IPS DF 6.9 (cell line): Measurements from ENCODE around the gene GABRG3.
"Not testable (repeated sequence)": the region's sequence is repeated elsewhere in the genome, so short reads cannot be mapped to it uniquely, and the experiment has no call there.

Experiments
- DNase-seq: peaks from one replicate; pipeline ENCODE4 v3.0.0-alpha.2; 2013; ENCODE audit warnings: low read depth, low spot score
- H3K27ac ChIP-seq: one replicate; pipeline ENCODE4 v1.5.1; 2013; ENCODE audit warnings: low read length, control low read depth
- H3K27me3 ChIP-seq: 2 replicates; pipeline ENCODE4 v1.6.1; 2013; ENCODE audit warnings: mild to moderate bottlenecking, low read length; ENCODE audit not compliant: control insufficient read depth, insufficient read depth
- H3K36me3 ChIP-seq: 2 replicates; pipeline ENCODE4 v1.6.1; 2013; ENCODE audit warnings: low read length; ENCODE audit not compliant: control insufficient read depth, insufficient read depth
- H3K4me1 ChIP-seq: 2 replicates; pipeline ENCODE4 v1.6.1; 2013; ENCODE audit warnings: low read length; ENCODE audit not compliant: control insufficient read depth, insufficient read depth
- H3K4me3 ChIP-seq: 2 replicates; pipeline ENCODE4 v1.5.1; 2013; ENCODE audit warnings: mild to moderate bottlenecking, low read length
- H3K9me3 ChIP-seq: 2 replicates; pipeline ENCODE4 v1.6.1; 2013; ENCODE audit warnings: low read length, inconsistent platforms; ENCODE audit not compliant: control insufficient read depth, insufficient read depth
- WGBS: extraction: QIAGEN DNeasy Blood & Tissue Kit; methylation state at CpG from one replicate; pipeline ENCODE4 v1.1.7; 2013; ENCODE audit warnings: mixed read lengths, missing lambda C conversion rate; ENCODE audit not compliant: insufficient read length, insufficient coverage; 5-methylcytosine and 5-hydroxymethylcytosine counted together

Gene GABRG3

GRCh38 chr15:26983822-26984221 is 12.8 kb downstream of the GABRG3 start:
- Histone ChIP-seq H3K4me1 (no peaks in the 10 kb centered on the region), H3K4me3 (no peak overlapping the region), H3K27me3 (no peaks in the 10 kb centered on the region), H3K9me3 (no peaks in the 10 kb centered on the region), H3K27ac (no peak overlapping the region), H3K36me3 (no peaks in the 10 kb centered on the region)
- no peak for DNase-seq
- WGBS, result no CpG with 5 or more reads among the region's 8 CpGs

- no peak overlapping the region for H3K27ac ChIP-seq
- H3K9me3 ChIP-seq, result no peaks in the 10 kb centered on the region
- no peak for DNase-seq
- no peaks in the 10 kb centered on the region for H3K36me3 ChIP-seq
- no peak overlapping the region for H3K4me3 ChIP-seq
- no CpG with 5 or more reads among the region's 4 CpGs for WGBS
- H3K27me3 ChIP-seq, result no peaks in the 10 kb centered on the region
- H3K4me1 ChIP-seq, result no peaks in the 10 kb centered on the region
Observed at GRCh38 chr15:26985050-26985449, 14.1 kb downstream of the GABRG3 start.

DNA sequence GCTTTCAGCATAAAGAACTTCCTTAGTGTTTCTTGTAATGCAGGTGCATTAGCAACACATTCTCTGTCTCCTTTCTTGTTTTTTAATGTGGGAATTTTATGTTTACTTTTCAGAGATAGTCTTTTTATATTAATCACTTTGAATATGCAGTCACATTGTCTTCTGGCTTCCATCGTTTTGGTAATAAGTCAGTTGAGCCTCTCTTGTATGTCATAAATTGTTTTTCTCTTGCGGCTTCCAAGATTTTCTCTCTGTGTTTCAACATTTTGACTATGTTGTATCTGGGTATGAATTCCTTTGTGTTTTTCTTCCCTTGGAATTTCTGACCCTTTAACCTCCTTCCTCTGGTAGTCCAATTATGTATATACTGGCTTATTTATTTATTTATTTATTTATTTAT is 25.3 kb downstream of the GABRG3 start:
- no CpG with 5 or more reads among the region's 2 CpGs for WGBS
- Histone ChIP-seq H3K4me1 (no peaks in the 10 kb centered on the region), H3K4me3 (no peak overlapping the region), H3K9me3 (no peaks in the 10 kb centered on the region), H3K27me3 (no peaks in the 10 kb centered on the region; the same call in 1 of the 2 replicates), H3K36me3 (no peaks in the 10 kb centered on the region), H3K27ac (no peak overlapping the region)
- DNase-seq, result no peak

- H3K27ac ChIP-seq, H3K4me3 ChIP-seq, H3K36me3 ChIP-seq, H3K4me1 ChIP-seq, H3K27me3 ChIP-seq, DNase-seq, H3K9me3 ChIP-seq: not testable (repeated sequence)
- WGBS, result no CpG with 5 or more reads among the region's 4 CpGs
Observed at GRCh38 chr15:27003003-27003402, 32.0 kb downstream of the GABRG3 start.

- not testable (repeated sequence) for H3K9me3 ChIP-seq, H3K27ac ChIP-seq, H3K27me3 ChIP-seq, H3K4me1 ChIP-seq, DNase-seq, H3K36me3 ChIP-seq, H3K4me3 ChIP-seq
- WGBS, result no CpG with 5 or more reads among the region's 24 CpGs
Observed at GRCh38 chr15:27004226-27004625, 33.2 kb downstream of the GABRG3 start.

GRCh38 chr15:27017168-27017809 is 46.3 kb downstream of the GABRG3 start:
- WGBS, result no CpG with 5 or more reads among the region's 10 CpGs
- no peak overlapping the region for H3K27ac ChIP-seq
- peak; percentile 73 for DNase-seq

DNA sequence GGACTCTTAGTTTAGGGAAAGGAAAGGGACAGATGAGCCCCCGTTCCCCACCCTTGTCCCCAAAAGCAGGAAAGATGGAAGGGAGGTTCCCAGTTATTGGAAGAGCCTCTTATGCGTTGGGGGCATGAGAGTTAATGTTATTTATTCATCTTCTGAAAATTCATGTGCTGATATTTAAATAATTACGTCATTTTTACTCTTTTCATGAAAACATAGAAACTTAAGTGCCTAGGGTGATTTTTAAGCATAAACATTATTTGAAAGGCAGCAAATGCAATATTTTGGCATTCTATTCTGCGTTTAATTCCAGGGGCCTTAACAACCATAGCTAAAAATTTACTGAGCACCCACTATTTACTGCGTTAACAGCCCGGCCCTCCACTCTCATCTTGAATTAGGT is 48.7 kb downstream of the GABRG3 start:
- H3K27ac ChIP-seq, result no peak overlapping the region
- no peak for DNase-seq
- WGBS, result no CpG with 5 or more reads among the region's 6 CpGs

More at GRCh38 chr15:27017168-27017809, 46.3 kb downstream of the GABRG3 start:
- Histone ChIP-seq H3K9me3 (no peaks in the 10 kb centered on the region), H3K4me3 (no peak overlapping the region), H3K27me3 (no peaks in the 10 kb centered on the region), H3K36me3 (no peaks in the 10 kb centered on the region), H3K4me1 (no peaks in the 10 kb centered on the region)

GRCh38 chr15:27025481-27025966 is 54.5 kb downstream of the GABRG3 start:
- H3K36me3 ChIP-seq, result no peaks in the 10 kb centered on the region
- no peak overlapping the region for H3K4me3 ChIP-seq
- no peaks in the 10 kb centered on the region for H3K9me3 ChIP-seq
- 0 out of 2 replicates have a peak, but pooled peaks cover 2% of the 10 kb centered on the region for H3K4me1 ChIP-seq
- DNase-seq, result no peak
- H3K27me3 ChIP-seq, result no peaks in the 10 kb centered on the region
- WGBS, result no CpG with 5 or more reads among the region's 9 CpGs
- H3K27ac ChIP-seq, result no peak overlapping the region

More for the DNA sequence above, 48.7 kb downstream of the GABRG3 start:
- no peaks in the 10 kb centered on the region for H3K27me3 ChIP-seq
- no peaks in the 10 kb centered on the region for H3K4me1 ChIP-seq
- no peaks in the 10 kb centered on the region for H3K9me3 ChIP-seq
- no peak overlapping the region for H3K4me3 ChIP-seq
- no peaks in the 10 kb centered on the region for H3K36me3 ChIP-seq

DNA sequence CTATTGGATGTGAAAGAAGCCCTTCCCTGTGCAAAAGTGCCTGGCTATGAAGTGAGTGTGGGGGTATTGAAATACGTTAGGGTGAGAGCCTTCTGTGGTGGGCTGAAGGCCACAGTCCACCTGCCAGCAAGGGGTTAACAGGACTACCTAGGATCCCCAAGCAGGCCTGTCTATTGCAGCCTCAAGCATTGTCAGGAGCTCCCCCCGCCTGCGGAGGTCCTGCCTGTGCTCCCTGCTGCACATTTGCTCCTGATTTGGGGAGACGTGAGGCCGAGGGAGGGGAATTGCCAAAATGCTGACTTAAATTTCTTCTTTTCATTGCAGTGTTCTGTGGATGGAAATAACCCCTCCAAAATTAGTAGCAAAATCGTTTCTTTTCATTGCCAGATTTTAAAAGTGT is 56.2 kb downstream of the GABRG3 start:
- Histone ChIP-seq H3K4me3 (no peak overlapping the region), H3K36me3 (no peaks in the 10 kb centered on the region), H3K4me1 (0 out of 2 replicates have a peak, but pooled peaks cover 2% of the 10 kb centered on the region), H3K27me3 (no peaks in the 10 kb centered on the region), H3K27ac (no peak overlapping the region), H3K9me3 (no peaks in the 10 kb centered on the region)
- no CpG with 5 or more reads among the region's 6 CpGs for WGBS
- no peak for DNase-seq

DNA sequence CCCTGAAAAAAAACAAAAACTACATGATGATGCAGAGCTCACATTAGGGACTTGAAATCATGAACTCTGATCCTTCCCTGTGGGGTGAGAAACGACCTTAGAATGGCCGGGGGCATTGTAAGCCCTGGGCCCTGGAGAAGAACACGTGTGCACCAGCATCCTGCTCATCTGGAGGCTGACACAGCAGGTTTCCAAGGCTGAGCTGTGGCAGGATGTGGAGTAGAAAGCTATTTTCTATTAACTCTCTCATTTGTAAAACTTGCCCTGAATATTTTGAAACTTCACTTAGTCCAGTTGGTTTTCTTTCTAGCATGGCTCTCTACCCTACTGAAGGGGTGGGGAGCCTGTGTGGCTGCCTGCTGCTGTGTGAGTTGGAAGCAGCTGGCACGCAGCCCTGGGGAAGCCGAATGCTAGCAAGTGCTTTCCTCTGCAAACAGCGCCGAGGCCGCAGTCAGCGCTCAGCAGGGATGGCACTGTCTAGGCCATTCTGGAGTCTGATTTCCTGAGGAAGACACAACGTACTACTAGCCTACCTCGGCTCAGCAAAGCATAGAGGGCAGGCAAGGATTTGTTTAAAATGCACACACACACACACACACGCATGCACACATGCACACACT is 58.0 kb downstream of the GABRG3 start:
- Histone ChIP-seq H3K9me3 (no peaks in the 10 kb centered on the region; the same call in 1 of the 2 replicates), H3K27me3 (no peaks in the 10 kb centered on the region), H3K36me3 (no peaks in the 10 kb centered on the region), H3K4me1 (0 out of 2 replicates have a peak, but pooled peaks cover 2% of the 10 kb centered on the region), H3K27ac (no peak overlapping the region), H3K4me3 (no peak overlapping the region)
- DNase-seq, result no peak
- no CpG with 5 or more reads among the region's 12 CpGs for WGBS
